ENCODE data around the gene INPP4B. TPM values are rescaled to one million over a fixed set of nuclear protein-coding genes. Genes with fewer than 3 reads are reported as not detected.
"Not testable (repeated sequence)": the region's sequence is repeated elsewhere in the genome, so short reads cannot be mapped to it uniquely, and the experiment has no call there.

Gene INPP4B
- total and polyA plus RNA-seq, 2 of the 4 experiments (the other 2 are of a cell fraction) = 1.8 to 14.0 TPM

DNA sequence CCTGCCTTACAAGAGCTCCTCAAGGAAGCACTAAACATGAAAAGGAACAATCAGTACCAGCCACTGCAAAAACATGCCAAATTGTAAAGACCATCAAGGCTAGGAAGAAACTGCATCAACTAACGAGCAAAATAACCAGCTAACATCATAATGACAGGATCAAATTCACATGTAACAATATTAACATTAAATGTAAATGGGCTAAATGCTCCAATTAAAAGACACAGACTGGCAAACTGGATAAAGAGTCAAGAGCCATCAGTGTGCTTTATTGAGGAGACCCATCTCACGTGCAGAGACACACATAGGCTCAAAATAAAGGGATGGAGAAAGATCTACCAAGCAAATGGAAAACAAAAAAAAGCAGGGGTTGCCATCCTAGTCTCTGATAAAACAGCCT is 777.8 kb downstream of the INPP4B start:
- DNase-seq; CTCF ChIA-PET; in situ Hi-C loops (cut with MboI; ENCODE audit: low sequenced_read_pairs): not testable (repeated sequence)

DNA sequence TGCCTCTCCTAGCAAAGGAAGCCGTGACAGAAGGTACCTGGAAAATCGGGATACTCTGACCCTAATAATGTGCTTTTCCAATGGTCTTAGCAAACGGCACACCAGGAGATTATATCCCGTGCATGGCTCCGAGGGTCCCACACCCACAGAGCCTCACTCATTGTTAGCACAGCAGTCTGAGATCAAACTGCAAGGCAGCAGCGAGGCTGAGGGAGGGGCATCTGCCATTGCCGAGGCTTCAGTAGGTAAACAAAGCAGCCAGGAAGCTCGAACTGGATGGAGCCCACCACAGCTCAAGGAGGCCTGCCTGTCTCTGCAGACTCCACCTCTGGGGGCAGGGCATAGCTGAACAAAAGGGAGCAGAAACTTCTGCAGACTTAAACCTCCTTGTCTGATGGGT is 779.5 kb downstream of the INPP4B start:
- H3K18ac ChIP-seq (ENCODE audit: low read depth, low read length); H3K4me3 ChIP-seq (ENCODE audit: insufficient read depth, low read depth, low read length); H3K23ac ChIP-seq (ENCODE audit: low read depth, low read length); H3K9me1 ChIP-seq (ENCODE audit: insufficient read depth, low read length); H3K4ac ChIP-seq (ENCODE audit: low read depth, low read length); H2BK20ac ChIP-seq (ENCODE audit: low read depth, low read length); in situ Hi-C loops (cut with MboI; ENCODE audit: low sequenced_read_pairs); dilution Hi-C loops (cut with HindIII; ENCODE audit: low sequenced_read_pairs, unreplicated experiment); POLR2A ChIA-PET (ENCODE audit: unreplicated experiment); H3K27ac ChIP-seq (ENCODE audit: insufficient read depth, low read length); H4K91ac ChIP-seq (ENCODE audit: insufficient read depth, low read depth, low read length); H3K9me3 ChIP-seq (ENCODE audit: control insufficient read depth, insufficient read depth, low read length); H4K20me1 ChIP-seq (ENCODE audit: insufficient read depth, low read length); H3K56ac ChIP-seq (ENCODE audit: extremely low read depth, insufficient read depth, low read length); H2AFZ ChIP-seq (replicated peaks; ENCODE audit: low read length, poor library complexity); H3K4me2 ChIP-seq (ENCODE audit: low read depth, low read length); H3K27me3 ChIP-seq (ENCODE audit: control insufficient read depth, insufficient read depth, low read length); H3K9ac ChIP-seq (ENCODE audit: low read depth, low read length); ATAC-seq (ENCODE audit: low read depth); H4K8ac ChIP-seq (ENCODE audit: low read depth in 2 of 2, low read length in 2 of 2); DNase-seq; intact Hi-C loops (cut with micrococcal nuclease); H2BK15ac ChIP-seq (ENCODE audit: low read depth, low read length); H3K4me1 ChIP-seq (ENCODE audit: control insufficient read depth, insufficient read depth, low read length); BruUV-seq (replicated peaks); H2AK9ac ChIP-seq (replicated peaks; ENCODE audit: low read depth, low read length, poor library complexity); H4K5ac ChIP-seq (ENCODE audit: low read depth, low read length); H2BK5ac ChIP-seq (ENCODE audit: low read depth, low read length, poor library complexity, severe bottlenecking); H3K14ac ChIP-seq (replicated peaks; ENCODE audit: low read depth, low read length); H2AK5ac ChIP-seq (ENCODE audit: low read depth, low read length); H3K79me1 ChIP-seq (ENCODE audit: low read depth in 1 of 2, low read length in 2 of 2); H2BK120ac ChIP-seq (ENCODE audit: low read depth, low read length); H3K36me3 ChIP-seq (ENCODE audit: control insufficient read depth, insufficient read depth, low read length): not testable (repeated sequence)
- WGBS, 2 experiments (ENCODE audit: extremely low coverage in 2 of 2, insufficient read length in 1 of 2) = 85% methylated on average over 6 of the region's 8 CpGs; no CpG with 5 or more reads in 1 of the 2 experiments
- CTCF ChIA-PET = interaction anchor here (0.6 kb wide), 1 partner anchor 1335 kb away, joined by 3 read pairs; no protein-coding TSS in a partner anchor

More for the DNA sequence above, 777.8 kb downstream of the INPP4B start:
- H2BK120ac ChIP-seq (ENCODE audit: low read depth, low read length); H3K18ac ChIP-seq (ENCODE audit: low read depth, low read length); H4K8ac ChIP-seq (ENCODE audit: low read depth in 2 of 2, low read length in 2 of 2); intact Hi-C loops (cut with micrococcal nuclease); H3K4me2 ChIP-seq (ENCODE audit: low read depth, low read length); BruUV-seq (replicated peaks); H3K36me3 ChIP-seq (ENCODE audit: control insufficient read depth, insufficient read depth, low read length); H2AK9ac ChIP-seq (replicated peaks; ENCODE audit: low read depth, low read length, poor library complexity); H3K4me3 ChIP-seq (ENCODE audit: insufficient read depth, low read depth, low read length); H2BK5ac ChIP-seq (ENCODE audit: low read depth, low read length, poor library complexity, severe bottlenecking); H3K9ac ChIP-seq (ENCODE audit: low read depth, low read length); H2BK15ac ChIP-seq (ENCODE audit: low read depth, low read length); H2BK20ac ChIP-seq (ENCODE audit: low read depth, low read length); POLR2A ChIA-PET (ENCODE audit: unreplicated experiment); ATAC-seq (ENCODE audit: low read depth); H3K27me3 ChIP-seq (ENCODE audit: control insufficient read depth, insufficient read depth, low read length); H3K4me1 ChIP-seq (ENCODE audit: control insufficient read depth, insufficient read depth, low read length); H3K14ac ChIP-seq (replicated peaks; ENCODE audit: low read depth, low read length); H3K79me1 ChIP-seq (ENCODE audit: low read depth in 1 of 2, low read length in 2 of 2); dilution Hi-C loops (cut with HindIII; ENCODE audit: low sequenced_read_pairs, unreplicated experiment); H4K91ac ChIP-seq (ENCODE audit: insufficient read depth, low read depth, low read length); H4K5ac ChIP-seq (ENCODE audit: low read depth, low read length); H2AFZ ChIP-seq (replicated peaks; ENCODE audit: low read length, poor library complexity); H3K9me3 ChIP-seq (ENCODE audit: control insufficient read depth, insufficient read depth, low read length); H3K4ac ChIP-seq (ENCODE audit: low read depth, low read length); H3K9me1 ChIP-seq (ENCODE audit: insufficient read depth, low read length); H2AK5ac ChIP-seq (ENCODE audit: low read depth, low read length); H3K27ac ChIP-seq (ENCODE audit: insufficient read depth, low read length); H3K23ac ChIP-seq (ENCODE audit: low read depth, low read length); H3K56ac ChIP-seq (ENCODE audit: extremely low read depth, insufficient read depth, low read length); H4K20me1 ChIP-seq (ENCODE audit: insufficient read depth, low read length): not testable (repeated sequence)
- no CpG with 5 or more reads among the region's 2 CpGs for WGBS, 2 experiments (ENCODE audit: extremely low coverage in 2 of 2, insufficient read length in 1 of 2)
